ENCODE data around the gene PPEF2. TPM values are rescaled to one million over a fixed set of nuclear protein-coding genes. Genes with fewer than 3 reads are reported as not detected.

Gene PPEF2
- total and polyA plus RNA-seq, 3 donors from 2014 or later, result 0.50 to 1.4 (median 0.71) TPM

DNA sequence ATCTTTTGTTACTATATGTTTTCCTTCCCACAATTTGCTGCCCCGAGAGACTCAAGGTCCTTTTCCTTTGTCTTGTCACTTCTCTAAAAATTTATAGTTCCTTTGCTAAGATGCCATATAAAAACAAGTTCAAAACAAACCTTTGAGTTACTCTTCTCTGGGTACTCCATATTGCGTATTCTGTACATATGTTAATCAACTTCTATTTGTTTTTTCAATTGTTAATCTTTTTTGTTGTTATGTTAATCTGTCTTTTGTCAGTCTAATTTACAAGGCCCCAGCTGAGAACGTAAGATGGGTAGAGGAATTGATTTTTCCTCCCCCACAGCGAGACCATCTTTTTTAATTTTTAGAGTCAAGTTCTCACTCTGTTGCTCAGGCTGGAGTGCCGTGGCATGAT is 7.2 kb upstream of the PPEF2 start:
- no peak for DNase-seq
- Histone ChIP-seq H3K27ac (no peak overlapping the region), H3K36me3 (ENCODE audit: low read depth, missing control alignments) (no peaks in the 10 kb centered on the region), H3K9me3 (no peaks in the 10 kb centered on the region), H3K27me3 (no peaks in the 10 kb centered on the region), H3K4me3 (no peak overlapping the region), H3K4me1 (no peaks in the 10 kb centered on the region)
- intact Hi-C loops (cut with DNase I; ENCODE audit: low total_unique reads), result no loop called here
- WGBS, 2 donors, result 83 to 88% methylated on average over 5 of the region's 5 CpGs
- TF ChIP-seq POLR2A (IDR thresholded peaks at IDR 0.05), result no peak
- TF ChIP-seq, protein P1, sequence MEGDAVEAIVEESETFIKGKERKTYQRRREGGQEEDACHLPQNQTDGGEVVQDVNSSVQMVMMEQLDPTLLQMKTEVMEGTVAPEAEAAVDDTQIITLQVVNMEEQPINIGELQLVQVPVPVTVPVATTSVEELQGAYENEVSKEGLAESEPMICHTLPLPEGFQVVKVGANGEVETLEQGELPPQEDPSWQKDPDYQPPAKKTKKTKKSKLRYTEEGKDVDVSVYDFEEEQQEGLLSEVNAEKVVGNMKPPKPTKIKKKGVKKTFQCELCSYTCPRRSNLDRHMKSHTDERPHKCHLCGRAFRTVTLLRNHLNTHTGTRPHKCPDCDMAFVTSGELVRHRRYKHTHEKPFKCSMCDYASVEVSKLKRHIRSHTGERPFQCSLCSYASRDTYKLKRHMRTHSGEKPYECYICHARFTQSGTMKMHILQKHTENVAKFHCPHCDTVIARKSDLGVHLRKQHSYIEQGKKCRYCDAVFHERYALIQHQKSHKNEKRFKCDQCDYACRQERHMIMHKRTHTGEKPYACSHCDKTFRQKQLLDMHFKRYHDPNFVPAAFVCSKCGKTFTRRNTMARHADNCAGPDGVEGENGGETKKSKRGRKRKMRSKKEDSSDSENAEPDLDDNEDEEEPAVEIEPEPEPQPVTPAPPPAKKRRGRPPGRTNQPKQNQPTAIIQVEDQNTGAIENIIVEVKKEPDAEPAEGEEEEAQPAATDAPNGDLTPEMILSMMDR (IDR thresholded peaks at IDR 0.05), result no peak

DNA sequence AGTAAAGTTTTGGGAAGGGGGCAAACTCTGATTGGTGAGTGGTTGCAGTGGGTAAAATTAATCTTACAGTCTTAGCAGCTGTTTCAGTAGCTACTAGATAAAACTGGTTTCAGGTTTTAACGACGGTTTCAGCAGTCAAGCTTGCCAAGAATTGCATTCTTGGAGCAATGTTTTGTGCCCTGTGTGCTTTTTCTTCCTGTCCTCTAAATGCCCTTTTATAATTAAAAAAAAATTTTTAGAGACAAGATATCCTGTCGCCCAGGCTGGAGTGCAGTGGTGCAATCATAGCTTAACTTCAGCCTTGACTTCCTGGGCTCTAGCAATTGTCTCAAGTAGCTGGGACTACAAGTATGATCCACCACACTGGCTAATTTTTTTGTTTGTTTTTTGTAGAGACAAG is 6.3 kb upstream of the PPEF2 start:
- no peaks in the 10 kb centered on the region for H3K36me3 ChIP-seq (ENCODE audit: low read depth, missing control alignments)
- TF ChIP-seq, protein P1 (IDR thresholded peaks at IDR 0.05), result no peak
- no peak for TF ChIP-seq POLR2A (IDR thresholded peaks at IDR 0.05)
- H3K27ac ChIP-seq, result no peak overlapping the region
- no peak for DNase-seq
- no peaks in the 10 kb centered on the region for H3K4me1 ChIP-seq
- H3K27me3 ChIP-seq, result no peaks in the 10 kb centered on the region
- H3K9me3 ChIP-seq, result no peaks in the 10 kb centered on the region
- intact Hi-C loops (cut with DNase I; ENCODE audit: low total_unique reads), result no loop called here
- no peak overlapping the region for H3K4me3 ChIP-seq
- WGBS, 2 donors, result 22 to 26% methylated on average over 3 of the region's 3 CpGs

DNA sequence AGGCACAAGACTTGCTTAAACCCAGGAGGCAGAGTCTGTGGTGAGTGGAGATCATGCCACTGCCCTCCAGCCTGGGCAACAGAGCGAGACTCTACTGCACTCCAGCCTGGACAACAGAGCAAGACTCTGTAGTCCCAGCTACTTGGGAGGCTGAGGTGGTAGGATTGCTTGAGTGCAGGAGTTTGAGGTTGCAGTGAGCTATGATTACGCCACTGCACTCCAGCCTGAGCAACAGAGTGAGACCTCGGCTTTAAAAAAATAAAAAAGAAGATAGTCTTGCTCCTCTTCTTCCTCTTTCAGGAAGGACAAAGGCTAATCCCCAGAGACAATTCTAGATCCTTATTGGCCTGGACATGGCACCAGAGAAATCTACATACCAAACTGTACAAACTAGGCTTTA is 5.7 kb upstream of the PPEF2 start:
- no peaks in the 10 kb centered on the region for H3K36me3 ChIP-seq (ENCODE audit: low read depth, missing control alignments)
- intact Hi-C loops (cut with DNase I; ENCODE audit: low total_unique reads), result no loop called here
- no peak for DNase-seq
- no peaks in the 10 kb centered on the region for H3K4me1 ChIP-seq
- WGBS, 2 donors, result 74 to 81% methylated on average over 3 of the region's 3 CpGs
- no peaks in the 10 kb centered on the region for H3K27me3 ChIP-seq
- H3K27ac ChIP-seq, result no peak overlapping the region
- H3K4me3 ChIP-seq, result no peak overlapping the region
- no peak for TF ChIP-seq POLR2A (IDR thresholded peaks at IDR 0.05)
- TF ChIP-seq, protein P1 (IDR thresholded peaks at IDR 0.05), result no peak
- no peaks in the 10 kb centered on the region for H3K9me3 ChIP-seq

DNA sequence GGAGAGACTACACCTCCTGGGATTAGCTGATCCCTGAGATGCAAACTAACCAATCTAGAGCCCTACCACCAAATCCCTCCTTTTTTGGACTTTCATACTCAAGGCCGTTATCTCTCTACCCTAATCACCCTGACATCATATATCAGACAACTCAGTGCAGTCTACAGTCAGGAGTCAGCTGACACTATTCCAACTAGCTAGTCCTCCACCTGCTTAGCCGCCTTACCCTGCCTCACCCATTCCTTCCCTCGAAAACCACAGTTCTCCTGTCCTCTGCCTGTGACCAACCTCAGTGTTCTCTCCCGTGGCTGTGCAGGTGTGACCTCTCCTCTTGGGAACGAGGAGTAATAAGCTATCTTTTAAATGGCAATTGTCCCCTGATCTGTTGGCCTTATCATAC is 1.8 kb upstream of the PPEF2 start:
- intact Hi-C loops (cut with DNase I; ENCODE audit: low total_unique reads), result no loop called here
- Histone ChIP-seq H3K4me1 (no peaks in the 10 kb centered on the region), H3K4me3 (no peak overlapping the region), H3K27me3 (no peaks in the 10 kb centered on the region), H3K9me3 (no peaks in the 10 kb centered on the region), H3K27ac (no peak overlapping the region), H3K36me3 (ENCODE audit: low read depth, missing control alignments) (no peaks in the 10 kb centered on the region)
- TF ChIP-seq, protein P1 (IDR thresholded peaks at IDR 0.05), result no peak
- TF ChIP-seq POLR2A (IDR thresholded peaks at IDR 0.05), result no peak
- 83 to 89% methylated on average over 5 of the region's 5 CpGs for WGBS, 2 donors
- DNase-seq, result no peak

DNA sequence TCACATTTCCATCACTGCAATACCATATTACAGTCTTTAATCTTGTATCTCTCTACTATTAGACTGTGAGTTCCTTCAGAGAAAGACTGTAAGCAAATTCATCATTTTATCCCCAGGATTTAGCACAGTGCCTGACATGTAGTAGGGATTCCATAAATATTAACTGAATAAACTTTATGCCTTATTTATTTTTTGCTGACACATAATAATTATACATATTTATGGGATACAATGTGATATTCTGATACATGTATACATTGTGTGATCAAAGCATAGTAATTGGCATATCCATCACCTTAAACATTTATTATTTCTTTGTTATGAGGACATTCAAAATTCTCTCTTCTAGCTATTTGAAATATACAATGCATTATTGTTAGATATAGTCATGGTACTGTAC is 3.7 kb downstream of the PPEF2 start:
- no peak overlapping the region for H3K27ac ChIP-seq
- H3K36me3 ChIP-seq (ENCODE audit: low read depth, missing control alignments), result no peaks in the 10 kb centered on the region
- TF ChIP-seq, protein P1 (IDR thresholded peaks at IDR 0.05), result no peak
- TF ChIP-seq POLR2A (IDR thresholded peaks at IDR 0.05), result no peak
- DNase-seq, result no peak
- intact Hi-C loops (cut with DNase I; ENCODE audit: low total_unique reads), result no loop called here
- H3K4me1 ChIP-seq, result no peaks in the 10 kb centered on the region
- no peaks in the 10 kb centered on the region for H3K27me3 ChIP-seq
- H3K9me3 ChIP-seq, result no peaks in the 10 kb centered on the region
- no peak overlapping the region for H3K4me3 ChIP-seq

Measured in testis (tissue), 3 donors.